LNCaP clone FGC (cell line): ENCODE results near the gene HSD17B1.

ENCODE experiments used
- DNase-seq: peaks from one replicate; pipeline ENCODE4 v3.0.0-alpha.2; 2011; ENCODE audit warnings: low read depth
- H3K4me3 ChIP-seq: 2 replicates; pipeline ENCODE4 v1.5.1; 2011; ENCODE audit warnings: mild to moderate bottlenecking, low read depth, low read length, control low read depth
- TF ChIP-seq, protein P1 (sequence below): IDR thresholded peaks from 2 replicates; pipeline ENCODE4 v1.5.1; 2012; ENCODE audit warnings: mild to moderate bottlenecking; ENCODE audit not compliant: control insufficient read depth, insufficient read depth; ENCODE audit errors: extremely low read depth

Gene HSD17B1

DNA sequence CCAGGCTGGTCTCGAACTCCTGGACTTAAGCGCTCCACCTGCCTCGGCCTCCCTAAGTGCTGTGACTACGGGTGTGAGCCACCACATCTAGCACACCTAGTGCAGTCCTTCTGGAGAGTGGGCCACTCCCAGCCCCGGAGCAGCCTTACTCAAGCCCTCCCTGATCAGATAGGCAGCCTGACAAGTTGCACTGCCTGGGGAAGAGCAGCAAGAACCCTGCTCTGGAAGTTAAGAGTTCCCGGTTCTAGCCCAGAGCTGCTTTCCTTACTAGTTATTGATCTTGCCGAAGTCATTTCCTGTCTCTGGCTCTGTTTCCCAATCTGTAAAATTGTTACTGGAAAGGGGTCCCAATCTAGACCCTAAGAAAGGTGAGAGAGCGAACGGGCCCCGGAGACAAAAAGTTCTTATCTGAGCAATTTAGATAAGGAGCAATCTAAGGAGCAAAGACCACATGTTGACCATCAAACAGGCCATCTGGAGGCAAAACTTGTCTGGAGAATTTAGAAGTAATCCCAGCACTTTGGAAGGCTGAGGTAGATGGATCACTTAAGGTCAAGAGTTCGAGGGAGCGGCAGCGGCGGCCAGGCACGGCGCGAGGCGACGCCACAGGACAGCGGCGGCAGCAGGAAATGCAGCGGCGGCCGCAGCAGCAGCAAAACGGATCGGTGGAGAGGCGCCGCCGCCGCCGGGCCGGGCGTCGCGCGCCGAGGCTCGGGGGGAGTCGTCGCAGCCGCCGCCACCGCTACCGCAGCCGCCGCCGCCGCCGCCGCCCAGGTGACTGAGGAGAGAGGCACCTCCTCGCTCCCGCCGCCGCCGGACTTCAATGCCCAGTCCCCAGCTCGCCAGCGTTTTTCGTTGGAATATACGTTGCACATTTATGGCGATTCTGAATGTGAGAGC lies 21.0 kb upstream of the HSD17B1 start:
- H3K4me3 ChIP-seq, result peak overlapping the region; percentile 37; the same call in 1 of the 2 replicates
- DNase-seq, result no peak
- TF ChIP-seq, protein P1, sequence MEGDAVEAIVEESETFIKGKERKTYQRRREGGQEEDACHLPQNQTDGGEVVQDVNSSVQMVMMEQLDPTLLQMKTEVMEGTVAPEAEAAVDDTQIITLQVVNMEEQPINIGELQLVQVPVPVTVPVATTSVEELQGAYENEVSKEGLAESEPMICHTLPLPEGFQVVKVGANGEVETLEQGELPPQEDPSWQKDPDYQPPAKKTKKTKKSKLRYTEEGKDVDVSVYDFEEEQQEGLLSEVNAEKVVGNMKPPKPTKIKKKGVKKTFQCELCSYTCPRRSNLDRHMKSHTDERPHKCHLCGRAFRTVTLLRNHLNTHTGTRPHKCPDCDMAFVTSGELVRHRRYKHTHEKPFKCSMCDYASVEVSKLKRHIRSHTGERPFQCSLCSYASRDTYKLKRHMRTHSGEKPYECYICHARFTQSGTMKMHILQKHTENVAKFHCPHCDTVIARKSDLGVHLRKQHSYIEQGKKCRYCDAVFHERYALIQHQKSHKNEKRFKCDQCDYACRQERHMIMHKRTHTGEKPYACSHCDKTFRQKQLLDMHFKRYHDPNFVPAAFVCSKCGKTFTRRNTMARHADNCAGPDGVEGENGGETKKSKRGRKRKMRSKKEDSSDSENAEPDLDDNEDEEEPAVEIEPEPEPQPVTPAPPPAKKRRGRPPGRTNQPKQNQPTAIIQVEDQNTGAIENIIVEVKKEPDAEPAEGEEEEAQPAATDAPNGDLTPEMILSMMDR, result peak; percentile 44

DNA sequence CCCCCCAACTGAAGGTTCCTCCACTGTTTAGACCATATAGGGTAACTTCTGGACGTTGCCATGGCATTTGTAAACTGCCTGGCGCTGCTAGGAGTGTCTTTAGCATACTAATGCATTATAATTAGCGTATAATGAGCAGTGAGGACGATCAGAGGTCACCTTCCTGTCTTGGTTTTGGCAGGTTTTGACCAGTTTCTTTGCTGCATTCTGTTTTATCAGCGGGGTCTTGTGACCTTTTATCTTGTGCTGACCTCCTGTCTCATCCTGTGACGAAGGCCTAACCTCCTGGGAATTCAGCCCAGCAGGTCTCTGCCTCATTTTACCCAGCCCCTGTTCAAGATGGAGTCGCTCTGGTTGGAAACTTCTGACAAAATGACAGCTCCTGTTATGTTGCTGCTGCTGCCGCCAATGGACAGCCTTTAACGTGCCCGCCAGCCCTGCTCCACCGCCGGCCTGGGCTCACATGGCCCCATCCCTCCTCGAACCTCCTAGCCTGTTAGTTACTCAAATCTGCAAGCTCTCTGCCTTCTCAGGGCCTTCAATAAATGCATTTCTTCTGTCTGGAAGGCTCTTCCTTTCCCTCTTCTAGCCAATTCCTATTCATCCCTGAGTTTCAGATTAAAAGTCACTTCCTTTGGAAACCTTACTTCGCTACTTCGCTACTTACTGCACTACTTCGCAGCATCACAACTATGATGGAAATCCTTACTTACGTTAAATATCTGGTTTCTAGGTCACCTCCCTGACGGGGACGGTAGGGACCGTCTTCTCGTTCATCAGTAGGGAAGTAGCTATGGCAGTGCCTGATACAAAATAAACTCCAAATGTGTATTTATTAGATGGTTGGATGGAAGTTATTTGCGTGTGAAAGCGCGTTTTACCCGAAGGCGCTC lies 17.3 kb upstream of the HSD17B1 start:
- DNase-seq, result no peak
- peak overlapping the region; percentile 56 for H3K4me3 ChIP-seq
- TF ChIP-seq, protein P1, result no peak

DNA sequence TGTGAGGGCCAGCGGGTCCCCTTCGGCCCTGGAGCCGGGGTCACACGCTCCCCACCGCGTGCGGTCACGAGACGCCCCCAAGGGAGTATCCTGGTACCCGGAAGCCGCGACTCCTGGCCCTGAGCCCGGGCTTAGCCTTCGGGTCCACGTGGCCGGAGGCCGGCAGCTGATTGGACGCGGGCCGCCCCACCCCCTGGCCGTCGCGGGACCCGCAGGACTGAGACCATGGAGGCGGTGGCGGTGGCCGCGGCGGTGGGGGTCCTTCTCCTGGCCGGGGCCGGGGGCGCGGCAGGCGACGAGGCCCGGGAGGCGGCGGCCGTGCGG lies 16.7 kb upstream of the HSD17B1 start, which contains the start of gene NAGLU:
Gene NAGLU (plus strand): TSS at position 194 of the 324 bp plus-strand sequence. CDS start 32 bp downstream, at position 226.
- TF ChIP-seq, protein P1, result no peak

DNA sequence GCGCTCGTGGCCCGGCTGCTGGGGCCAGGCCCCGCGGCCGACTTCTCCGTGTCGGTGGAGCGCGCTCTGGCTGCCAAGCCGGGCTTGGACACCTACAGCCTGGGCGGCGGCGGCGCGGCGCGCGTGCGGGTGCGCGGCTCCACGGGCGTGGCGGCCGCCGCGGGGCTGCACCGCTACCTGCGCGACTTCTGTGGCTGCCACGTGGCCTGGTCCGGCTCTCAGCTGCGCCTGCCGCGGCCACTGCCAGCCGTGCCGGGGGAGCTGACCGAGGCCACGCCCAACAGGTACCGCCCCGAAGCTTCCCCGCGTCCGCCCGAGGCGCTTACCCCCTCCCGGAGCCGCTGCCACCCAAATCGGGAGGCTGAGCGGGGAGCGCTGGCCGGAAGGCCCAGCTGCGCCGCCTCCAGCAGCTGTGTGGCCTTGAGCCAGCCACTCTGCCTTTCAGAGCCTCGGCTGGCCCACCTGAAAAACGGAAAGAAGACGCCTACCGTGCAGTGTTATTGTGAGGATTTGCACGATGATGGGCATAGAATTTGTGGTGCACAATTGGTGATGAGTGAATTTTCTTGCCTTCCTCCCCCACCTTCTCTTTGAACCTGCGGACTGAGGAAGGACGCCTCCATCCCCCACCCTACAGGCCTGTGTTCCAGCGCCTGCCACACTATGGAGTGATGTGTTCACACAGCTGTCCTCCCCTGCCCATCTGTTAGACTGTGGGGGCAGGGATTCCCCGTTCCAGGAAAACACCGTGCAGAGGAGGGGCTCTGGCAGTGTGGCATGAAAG lies 16.2 kb upstream of the HSD17B1 start:
- DNase-seq, result no peak
- TF ChIP-seq, protein P1, result no peak
- H3K4me3 ChIP-seq, result peak overlapping the region; percentile 56

More for the DNA sequence above, 16.7 kb upstream of the HSD17B1 start, which contains the start of gene NAGLU:
- peak within 1 kb of the TSS; percentile 56 for H3K4me3 ChIP-seq
- peak; percentile 56 for DNase-seq

DNA sequence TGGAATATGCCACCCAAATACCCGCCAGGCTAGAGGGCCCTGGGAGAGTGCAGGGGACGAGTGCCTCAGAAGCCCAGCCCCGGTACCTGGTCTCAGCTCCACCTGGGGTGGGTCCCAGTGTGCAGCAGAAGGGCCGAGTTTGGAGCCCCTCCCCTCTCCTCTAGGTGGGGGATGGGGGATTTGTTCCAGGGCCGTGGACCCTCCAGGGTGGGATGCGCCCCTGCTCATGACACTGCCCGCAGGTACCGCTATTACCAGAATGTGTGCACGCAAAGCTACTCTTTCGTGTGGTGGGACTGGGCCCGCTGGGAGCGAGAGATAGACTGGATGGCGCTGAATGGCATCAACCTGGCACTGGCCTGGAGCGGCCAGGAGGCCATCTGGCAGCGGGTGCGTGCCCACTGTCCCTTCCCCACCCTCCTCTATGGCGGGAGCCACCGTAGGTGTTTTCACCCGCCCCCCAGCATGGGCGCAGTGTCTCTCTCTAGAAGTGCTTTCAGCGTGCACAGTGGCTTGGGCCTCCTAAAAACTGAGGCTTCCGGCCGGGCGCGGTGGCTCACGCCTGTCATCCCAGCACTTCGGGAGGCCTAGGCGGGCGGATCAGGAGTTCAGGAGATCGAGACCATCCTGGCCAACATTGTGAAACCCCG lies 15.4 kb upstream of the HSD17B1 start:
- peak overlapping the region; percentile 56 for H3K4me3 ChIP-seq
- DNase-seq, result no peak
- TF ChIP-seq, protein P1, result no peak
